HL-60 (cell line): ENCODE measurements around the gene MAGI2.

Experiments used
- CTCF ChIP-seq: IDR thresholded peaks from one replicate; pipeline ENCODE4 v1.5.1; 2011; ENCODE audit warnings: low read length, control low read depth, inconsistent platforms; ENCODE audit not compliant: insufficient read depth
- POLR2AphosphoS5 ChIP-seq: IDR thresholded peaks from 2 replicates; pipeline ENCODE4 v1.6.1; 2012; ENCODE audit warnings: low read depth
- REST ChIP-seq: IDR thresholded peaks from 2 replicates; pipeline ENCODE4 v1.6.1; 2012; ENCODE audit warnings: low read depth; ENCODE audit not compliant: insufficient replicate concordance

- TF ChIP-seq CTCF = no peak
- TF ChIP-seq REST = no peak
- no peak for TF ChIP-seq POLR2AphosphoS5
Observed at GRCh38 chr7:78226059-78226719, 1227.3 kb downstream of the MAGI2 start.
